ENCODE data around the gene TBC1D10A. TPM values are rescaled to one million over a fixed set of nuclear protein-coding genes. Genes with fewer than 3 reads are reported as not detected.

TBC1D10A gene
- total RNA-seq, 2 donors from 2014 or later = 27.2 to 36.9 TPM

DNA sequence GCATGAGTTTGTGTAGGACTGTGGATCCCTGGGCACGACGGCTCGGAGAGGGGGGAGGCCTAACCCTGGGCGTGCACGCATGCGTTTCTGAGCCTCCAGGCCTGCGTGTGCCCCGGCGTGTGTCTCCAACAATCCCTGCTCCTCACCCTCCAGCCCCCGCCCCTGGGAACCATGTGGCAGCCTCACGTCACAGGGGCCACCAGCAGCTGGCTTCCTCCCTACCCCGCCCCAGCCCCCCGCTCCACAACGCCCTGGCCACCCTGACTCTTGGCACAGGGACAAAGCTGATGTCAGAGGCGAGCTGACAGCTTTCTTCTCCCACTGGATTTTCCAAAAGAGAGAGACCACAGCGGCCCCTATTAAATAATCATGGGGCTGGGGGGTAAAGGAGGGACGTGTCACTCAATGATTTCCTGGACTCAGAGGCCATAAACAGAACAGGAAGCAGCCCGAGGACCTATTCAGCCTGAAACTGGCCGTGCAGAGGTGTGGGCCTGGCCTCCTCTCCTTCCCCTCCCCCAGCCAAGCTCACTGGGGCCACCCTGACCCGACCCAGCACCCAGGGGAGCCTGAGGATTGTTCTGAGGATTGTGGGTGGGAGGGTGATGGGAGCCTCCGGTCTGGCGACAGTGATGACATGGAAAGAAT lies 73.4 kb downstream of the TBC1D10A start:
- no peaks in the 10 kb centered on the region for H3K36me3 Mint-ChIP-seq
- DNase-seq (ENCODE audit: low spot score in 2 of 2) = no peak
- H3K9me3 Mint-ChIP-seq = no peaks in the 10 kb centered on the region
- ATAC-seq = no peak
- H3K27ac Mint-ChIP-seq = no peak overlapping the region

DNA sequence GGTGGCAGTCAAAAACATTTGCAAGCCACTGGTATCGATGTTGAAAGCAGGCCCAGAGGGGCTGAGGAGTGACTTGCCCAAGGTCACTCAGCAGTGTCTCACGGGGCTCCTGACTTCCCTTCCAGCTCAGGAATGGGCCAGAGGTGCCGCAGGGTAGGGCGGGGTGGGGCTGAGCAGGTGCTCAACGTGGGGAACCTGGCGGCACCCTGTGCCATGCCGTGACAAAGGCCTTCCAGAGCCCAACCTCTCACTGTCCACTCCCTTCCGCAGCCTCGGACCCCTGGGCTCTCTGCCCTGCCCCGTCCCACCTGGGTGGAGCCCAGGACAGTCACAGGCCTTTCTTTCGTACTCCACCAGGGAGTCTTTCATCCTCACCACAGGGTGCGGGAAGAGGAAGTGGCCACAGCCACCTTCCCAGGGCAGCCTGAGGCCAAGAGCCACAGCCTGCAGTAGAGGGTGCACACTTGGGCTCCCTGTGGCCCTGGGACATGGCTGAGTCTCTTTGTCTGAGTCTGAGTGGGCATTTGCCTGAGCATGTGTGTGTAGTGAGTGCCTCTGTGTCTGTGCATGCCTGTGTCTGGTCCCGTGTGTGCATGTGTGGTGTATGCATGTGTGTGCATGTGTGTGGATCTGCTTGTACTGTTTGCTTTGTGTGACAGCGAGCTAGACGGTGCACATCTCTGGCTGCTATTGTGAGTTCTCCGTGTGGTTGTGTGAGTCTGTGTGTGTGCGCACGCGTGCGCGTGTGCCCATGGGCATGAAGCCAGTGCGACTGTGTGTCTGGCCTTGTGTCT lies 74.1 kb downstream of the TBC1D10A start:
- DNase-seq (ENCODE audit: low spot score in 2 of 2) = no peak
- no peak overlapping the region for H3K27ac Mint-ChIP-seq
- H3K36me3 Mint-ChIP-seq = no peaks in the 10 kb centered on the region
- no peak for ATAC-seq
- no peaks in the 10 kb centered on the region for H3K9me3 Mint-ChIP-seq

DNA sequence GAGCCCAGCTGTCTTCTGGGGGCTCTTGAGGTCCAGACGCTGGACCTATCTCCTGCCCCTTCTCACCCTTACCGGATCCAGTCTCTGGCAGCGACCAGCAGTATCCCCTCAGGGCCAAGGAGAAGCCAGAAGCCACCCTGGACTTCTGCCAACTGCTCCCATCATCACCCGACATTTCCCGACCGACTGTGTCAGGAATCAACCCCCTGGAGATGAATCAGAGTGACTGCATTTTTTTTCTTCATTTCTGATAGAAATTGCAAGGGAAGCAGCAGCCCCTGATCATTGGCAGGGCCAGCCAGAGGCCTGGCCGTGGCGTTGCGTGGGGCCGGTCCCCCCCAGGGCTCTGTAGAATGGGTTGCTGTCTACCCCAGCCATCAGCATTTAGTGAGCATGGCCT lies 75.0 kb downstream of the TBC1D10A start:
- no peak for ATAC-seq
- DNase-seq (ENCODE audit: low spot score in 2 of 2) = no peak
- H3K36me3 Mint-ChIP-seq = peaks cover 0 to 2% of the 10 kb centered on the region in 2 donors
- no peak overlapping the region for H3K27ac Mint-ChIP-seq
- no peaks in the 10 kb centered on the region for H3K9me3 Mint-ChIP-seq

DNA sequence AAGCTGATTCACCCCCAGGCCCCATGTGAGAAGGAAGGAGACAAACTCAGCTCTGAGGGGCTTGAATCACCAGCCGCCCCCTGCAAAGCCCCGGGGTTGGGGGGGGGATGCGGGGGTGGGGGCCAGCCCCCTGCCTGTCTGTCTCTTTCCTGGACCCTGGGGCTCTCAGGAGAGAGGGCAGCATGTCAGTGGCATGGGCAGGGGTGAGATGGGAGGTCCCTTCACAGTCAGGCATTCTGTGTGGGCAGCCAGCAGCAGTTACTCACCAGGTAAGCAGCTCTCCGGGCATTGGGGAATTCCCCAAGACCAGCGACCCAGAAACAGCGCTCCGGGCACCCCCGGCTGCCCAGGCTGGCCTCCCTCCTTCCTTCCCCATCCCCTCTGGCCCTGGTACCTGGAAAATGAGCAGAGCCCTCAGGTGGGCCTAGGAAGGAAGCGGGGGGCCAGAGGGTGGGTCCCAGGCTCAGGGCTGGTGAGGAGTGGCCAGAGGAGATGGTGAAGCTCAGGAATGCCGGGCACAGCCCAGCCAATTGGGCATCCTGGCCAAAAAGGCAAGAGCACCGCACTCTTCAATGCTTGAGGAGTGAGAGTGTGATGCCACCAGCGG lies 76.0 kb downstream of the TBC1D10A start:
- DNase-seq (ENCODE audit: low spot score in 2 of 2) (peak in 1 of 2 donors; percentile 77), ATAC-seq (peak; percentile 27 to 77)
- H3K9me3 Mint-ChIP-seq = no peaks in the 10 kb centered on the region
- peaks cover 6 to 12% of the 10 kb centered on the region in 2 donors for H3K36me3 Mint-ChIP-seq
- peak overlapping the region in 1 of 2 donors; percentile 50 for H3K27ac Mint-ChIP-seq

DNA sequence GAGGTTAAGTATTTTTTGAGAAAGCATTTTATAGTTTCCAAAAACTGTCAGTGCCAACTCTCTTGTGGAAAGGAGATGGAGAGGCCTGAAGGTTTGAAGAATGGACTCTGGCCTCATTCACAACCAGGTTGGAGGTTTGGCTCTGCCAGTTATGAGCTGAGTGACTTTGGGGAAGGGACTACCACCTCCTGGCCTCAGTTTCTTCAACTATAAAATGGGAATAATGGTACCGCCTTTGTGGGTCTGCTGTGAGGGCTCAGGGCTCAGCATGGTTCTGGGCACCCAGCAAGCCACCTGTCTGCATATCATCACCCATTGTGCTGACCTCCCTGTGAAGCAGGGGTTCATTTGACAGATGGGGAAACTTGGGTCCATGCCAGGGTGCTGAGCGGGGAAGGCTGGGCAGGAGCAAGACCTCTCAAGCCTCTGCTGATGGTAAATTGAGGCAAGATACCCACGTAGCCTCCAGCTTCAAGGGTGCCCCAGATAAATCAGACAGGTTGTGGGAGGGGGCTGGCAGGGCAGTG lies 76.6 kb downstream of the TBC1D10A start:
- Mint-ChIP-seq H3K9me3 (no peaks in the 10 kb centered on the region), H3K36me3 (peaks cover 12 to 19% of the 10 kb centered on the region in 2 donors), H3K27ac (no peak overlapping the region)
- DNase-seq (ENCODE audit: low spot score in 2 of 2) = no peak
- ATAC-seq = no peak

DNA sequence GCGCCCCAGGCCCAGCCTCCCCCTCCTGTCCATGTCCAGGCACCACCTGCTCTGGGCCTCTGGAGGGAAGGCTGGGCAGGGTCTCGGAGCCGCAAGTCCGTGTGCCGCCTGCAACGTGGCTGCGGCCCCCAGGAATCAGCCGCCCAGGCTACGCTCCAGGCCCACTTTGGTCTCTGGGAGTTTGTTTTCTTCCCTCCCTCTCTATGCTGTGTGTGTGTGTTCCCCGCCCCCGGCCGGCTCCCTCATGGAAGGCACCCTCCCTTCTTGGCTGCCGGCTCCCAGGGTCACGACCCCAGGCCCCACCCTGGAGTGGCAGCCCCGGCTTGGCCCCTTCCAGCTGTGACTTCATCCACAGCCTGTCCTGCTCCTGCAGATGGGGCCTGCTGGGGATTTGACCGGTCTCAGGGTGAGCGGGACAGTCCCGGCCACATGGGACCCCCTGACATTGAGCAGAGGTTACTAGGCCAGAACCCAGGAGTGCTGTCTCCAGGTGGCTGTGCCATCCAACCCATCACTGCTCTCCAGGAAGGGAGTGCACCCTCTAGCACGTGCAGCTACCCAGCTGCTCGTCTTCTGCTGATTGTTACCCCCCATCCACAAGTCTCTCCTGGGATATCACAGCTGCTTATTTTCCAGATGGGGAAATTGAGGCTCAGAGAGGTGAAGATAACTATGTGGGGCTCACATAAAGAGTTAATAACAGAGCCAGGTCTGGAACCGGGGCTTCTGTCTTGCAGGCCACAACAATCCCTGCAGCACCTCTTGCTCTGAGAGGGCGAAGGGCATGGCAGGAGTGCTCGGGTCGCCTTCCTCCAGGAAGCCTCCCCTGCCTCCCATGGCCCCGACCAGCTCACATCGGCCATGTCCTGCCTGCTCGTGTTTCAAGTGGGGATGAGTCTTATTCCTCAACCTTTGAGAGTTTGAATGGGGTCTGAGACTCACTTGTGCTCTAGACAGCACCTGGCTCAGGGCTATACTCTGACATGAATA lies 77.4 kb downstream of the TBC1D10A start:
- Mint-ChIP-seq H3K9me3 (no peaks in the 10 kb centered on the region), H3K27ac (no peak overlapping the region), H3K36me3 (peaks cover 20 to 26% of the 10 kb centered on the region in 2 donors)
- DNase-seq (ENCODE audit: low spot score in 2 of 2) = no peak
- no peak for ATAC-seq

DNA sequence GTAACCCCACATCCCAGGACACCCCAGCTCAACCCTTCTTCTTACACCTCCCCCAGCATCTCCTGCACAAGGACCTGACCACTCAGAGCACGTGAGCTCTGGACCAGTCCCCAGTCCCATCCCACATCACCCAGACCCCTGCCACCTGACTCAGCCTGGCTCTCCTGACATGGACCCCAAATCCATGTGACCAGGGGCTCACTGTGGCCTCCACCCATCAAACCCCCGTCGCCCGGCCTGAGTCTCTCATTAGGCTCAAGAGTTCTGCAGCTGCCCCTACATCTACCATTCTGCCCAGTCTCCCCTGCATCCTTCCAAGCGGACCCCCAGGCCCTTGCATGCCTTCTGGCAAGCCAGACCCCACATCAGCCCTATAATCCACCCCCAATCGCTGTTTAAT lies 78.3 kb downstream of the TBC1D10A start:
- H3K9me3 Mint-ChIP-seq = no peaks in the 10 kb centered on the region
- ATAC-seq = no peak

DNA sequence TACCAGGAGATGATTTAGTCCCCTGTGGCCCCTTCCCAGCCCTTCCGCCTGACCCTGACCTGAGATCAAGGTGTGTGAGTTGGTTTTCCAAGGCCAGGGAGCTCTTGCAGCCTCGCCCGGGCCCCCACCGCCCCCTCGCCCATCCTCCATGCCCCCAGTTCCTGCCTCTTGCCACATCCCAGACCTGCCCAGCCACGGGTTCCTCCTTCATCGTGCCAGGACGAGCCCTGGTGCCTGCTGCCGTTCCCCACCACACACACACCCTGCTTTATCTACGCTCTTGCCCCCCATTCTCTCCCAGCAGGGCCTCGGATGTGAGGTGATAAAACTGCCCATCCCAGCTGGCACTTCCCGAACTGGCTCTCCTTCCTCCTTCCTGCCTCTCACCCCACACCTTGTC lies 78.8 kb downstream of the TBC1D10A start:
- Mint-ChIP-seq H3K27ac (peak overlapping the region; percentile 5 to 96), H3K36me3 (peaks cover 28 to 40% of the 10 kb centered on the region in 2 donors), H3K9me3 (no peaks in the 10 kb centered on the region)
- DNase-seq (ENCODE audit: low spot score in 2 of 2) (no peak), ATAC-seq (no peak)

More for the DNA sequence above, 78.3 kb downstream of the TBC1D10A start:
- no peak for DNase-seq (ENCODE audit: low spot score in 2 of 2)
- peaks cover 28 to 35% of the 10 kb centered on the region in 2 donors for H3K36me3 Mint-ChIP-seq
- peak overlapping the region; percentile 5 to 78 for H3K27ac Mint-ChIP-seq

DNA sequence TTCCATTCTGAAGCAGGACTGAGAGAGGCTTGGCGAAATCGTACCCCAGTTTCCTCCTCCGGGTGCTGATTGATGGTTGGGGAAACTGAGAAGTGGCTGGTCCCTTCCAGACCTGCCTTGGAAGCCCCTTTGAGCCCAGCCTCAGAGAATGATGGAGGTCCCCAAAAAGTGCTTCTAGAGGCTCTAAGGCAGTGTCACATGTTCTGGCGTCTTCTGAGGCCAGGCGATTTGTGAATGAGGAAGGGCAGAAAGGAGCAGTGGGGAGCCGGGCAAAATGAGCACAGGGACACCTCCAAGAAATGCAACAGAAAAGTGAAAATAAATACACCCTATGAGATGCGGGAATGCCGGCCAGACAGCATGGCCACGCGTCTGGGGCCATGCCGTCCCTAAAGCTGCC lies 79.2 kb downstream of the TBC1D10A start:
- H3K27ac Mint-ChIP-seq = peak overlapping the region in 1 of 2 donors; percentile 96
- ATAC-seq (no peak), DNase-seq (ENCODE audit: low spot score in 2 of 2) (no peak)
- peaks cover 28 to 44% of the 10 kb centered on the region in 2 donors for H3K36me3 Mint-ChIP-seq
- H3K9me3 Mint-ChIP-seq = no peaks in the 10 kb centered on the region

DNA sequence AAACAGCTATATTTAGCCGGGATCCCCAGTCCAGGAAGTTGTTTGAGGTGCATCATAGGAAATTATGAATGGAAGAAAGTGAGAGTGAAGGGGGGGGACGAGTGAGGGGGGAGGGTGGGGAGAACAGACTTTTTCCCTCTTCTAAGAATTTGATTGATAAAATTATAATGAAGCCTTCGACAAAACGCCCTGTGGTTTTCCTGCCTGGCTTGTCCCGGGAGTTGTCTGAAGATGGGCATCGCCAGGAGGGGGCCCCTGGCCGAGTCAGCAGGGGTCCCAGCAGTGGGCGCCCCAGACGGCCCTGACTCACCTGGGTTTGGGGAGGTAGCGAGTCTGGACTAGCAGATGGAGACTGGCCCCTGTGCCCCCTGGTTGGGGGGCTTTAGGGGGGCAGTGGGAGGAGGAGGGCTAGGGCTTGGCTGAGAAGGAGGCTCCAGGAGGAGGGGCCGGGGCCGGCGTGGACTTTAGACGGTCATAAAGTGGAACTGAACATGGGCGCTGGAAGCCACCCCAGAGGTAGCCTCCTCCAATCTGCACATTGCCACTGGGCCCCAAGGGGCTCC lies 79.8 kb downstream of the TBC1D10A start:
- DNase-seq (ENCODE audit: low spot score in 2 of 2) = peak in 1 of 2 donors; percentile 69
- Mint-ChIP-seq H3K36me3 (peaks cover 28 to 45% of the 10 kb centered on the region in 2 donors), H3K9me3 (no peaks in the 10 kb centered on the region), H3K27ac (peak overlapping the region; percentile 96 to 97)
- peak; percentile 23 to 49 for ATAC-seq

DNA sequence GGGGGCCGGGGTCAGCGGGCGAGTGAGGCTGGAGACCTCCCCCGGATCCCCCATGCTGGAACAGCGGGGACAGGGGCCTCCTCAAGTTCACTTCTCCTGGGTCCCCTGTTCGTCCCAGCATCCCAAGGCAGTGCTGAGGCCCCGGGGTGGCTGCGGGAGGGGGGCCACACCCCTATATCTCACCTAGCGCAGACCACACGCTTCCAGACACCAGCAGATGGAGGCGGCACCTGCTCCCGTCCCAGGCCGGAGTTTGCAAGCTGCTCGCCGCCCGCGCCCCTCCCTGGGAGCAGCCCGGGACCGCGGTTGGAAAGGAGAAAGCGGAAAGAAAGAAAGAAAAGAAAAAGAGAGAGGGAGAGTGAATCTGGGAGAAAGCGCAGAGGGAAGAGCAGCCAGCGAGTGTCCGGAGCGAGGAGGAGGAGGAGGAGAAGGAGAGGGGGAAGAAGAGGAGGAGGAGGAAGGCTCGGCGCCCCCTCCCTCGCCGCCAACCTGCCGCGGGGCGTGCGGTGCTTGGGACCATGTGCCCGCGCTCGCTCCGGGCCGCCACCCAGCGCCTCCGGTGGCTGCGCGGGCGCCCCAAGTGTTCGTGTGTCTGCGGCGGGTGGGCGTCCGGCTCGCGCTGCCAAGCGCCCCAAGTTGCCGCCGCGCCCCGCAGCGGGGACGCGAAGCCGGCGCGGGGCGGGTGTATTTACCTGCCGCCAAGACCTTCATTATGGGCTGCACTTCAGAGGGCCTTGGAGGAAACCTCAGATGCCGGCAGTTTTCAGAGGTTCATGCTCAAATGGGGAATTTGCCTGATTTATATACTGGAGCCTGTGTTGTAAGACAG lies 80.5 kb downstream of the TBC1D10A start, which contains the start of gene LIF:
Gene LIF, minus strand, starts transcription at position 775 of the 829 bp plus-strand sequence. Its CDS starts 64 bp downstream, at position 711.
- DNase-seq (ENCODE audit: low spot score in 2 of 2) = peak; percentile 65 to 76
- Mint-ChIP-seq H3K9me3 (no peaks in the 10 kb centered on the region), H3K36me3 (peaks cover 28 to 49% of the 10 kb centered on the region in 2 donors), H3K27ac (peak within 1 kb of the TSS; percentile 97 to 98)
- peak; percentile 59 for ATAC-seq

DNA sequence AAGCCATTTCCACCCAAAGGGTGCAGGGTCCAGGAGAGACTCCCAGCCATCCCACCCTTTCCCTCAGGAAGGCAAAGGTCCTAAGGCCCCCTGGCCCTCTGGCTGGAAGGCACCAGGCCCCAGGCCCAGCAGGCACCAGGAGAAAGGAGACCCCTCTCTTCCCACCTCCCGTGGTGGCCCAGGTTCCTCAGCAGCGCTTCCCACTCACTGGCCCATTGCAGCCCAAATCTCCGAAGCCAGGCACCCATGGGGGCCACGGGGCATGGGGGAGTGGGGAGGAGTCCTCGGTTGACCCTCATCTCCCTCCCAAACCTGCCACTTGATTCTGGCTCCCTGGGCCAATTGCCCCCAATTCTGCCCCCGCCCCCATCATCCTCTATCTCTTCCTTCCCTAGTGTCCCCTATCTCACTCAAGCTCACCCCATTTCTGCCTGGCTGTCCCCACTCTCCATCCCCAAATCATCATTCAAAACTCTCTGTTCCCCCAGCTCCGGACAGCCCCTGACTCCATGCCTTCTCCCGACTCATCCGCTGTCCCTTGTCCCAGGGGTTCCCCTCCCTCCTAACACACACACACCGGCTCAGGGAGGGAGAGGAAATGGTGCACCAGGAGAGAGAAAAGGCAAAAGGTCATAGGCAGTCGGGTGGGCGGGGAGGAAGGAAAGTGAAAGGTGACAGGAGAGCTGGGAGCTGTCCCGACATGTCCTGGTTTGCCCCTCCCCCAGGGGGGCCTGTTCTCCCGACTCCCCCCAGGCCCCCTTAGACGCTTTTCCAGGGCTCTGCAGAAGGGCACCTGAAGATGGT lies 81.4 kb downstream of the TBC1D10A start:
- H3K36me3 Mint-ChIP-seq = peaks cover 28 to 57% of the 10 kb centered on the region in 2 donors
- peak in 1 of 2 donors; percentile 56 for ATAC-seq
- DNase-seq (ENCODE audit: low spot score in 2 of 2) = peak in 1 of 2 donors; percentile 78

DNA sequence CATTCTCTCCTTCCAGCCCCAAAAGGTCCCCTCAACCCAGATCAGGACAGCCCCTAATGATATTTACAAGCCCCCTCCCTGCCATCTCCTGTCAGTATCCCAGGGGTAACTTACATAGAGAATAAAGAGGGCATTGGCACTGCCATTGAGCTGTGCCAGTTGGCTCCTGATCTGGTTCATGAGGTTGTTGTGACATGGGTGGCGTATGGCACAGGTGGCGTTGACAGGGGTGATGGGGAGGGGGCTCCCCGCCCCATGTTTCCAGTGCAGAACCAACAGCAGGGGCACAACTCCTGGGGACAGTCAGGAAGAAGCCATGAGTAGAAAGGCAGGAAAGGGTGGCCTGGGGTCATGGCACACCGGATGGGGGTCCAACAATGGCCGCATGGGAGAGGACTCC lies 82.1 kb downstream of the TBC1D10A start:
- Mint-ChIP-seq H3K9me3 (no peaks in the 10 kb centered on the region), H3K36me3 (peaks cover 28 to 58% of the 10 kb centered on the region in 2 donors), H3K27ac (peak overlapping the region; percentile 97 to 98)
- no peak for DNase-seq (ENCODE audit: low spot score in 2 of 2)
- ATAC-seq = no peak

More for the DNA sequence above, 81.4 kb downstream of the TBC1D10A start:
- H3K27ac Mint-ChIP-seq = peak overlapping the region; percentile 97 to 98
- H3K9me3 Mint-ChIP-seq = no peaks in the 10 kb centered on the region

DNA sequence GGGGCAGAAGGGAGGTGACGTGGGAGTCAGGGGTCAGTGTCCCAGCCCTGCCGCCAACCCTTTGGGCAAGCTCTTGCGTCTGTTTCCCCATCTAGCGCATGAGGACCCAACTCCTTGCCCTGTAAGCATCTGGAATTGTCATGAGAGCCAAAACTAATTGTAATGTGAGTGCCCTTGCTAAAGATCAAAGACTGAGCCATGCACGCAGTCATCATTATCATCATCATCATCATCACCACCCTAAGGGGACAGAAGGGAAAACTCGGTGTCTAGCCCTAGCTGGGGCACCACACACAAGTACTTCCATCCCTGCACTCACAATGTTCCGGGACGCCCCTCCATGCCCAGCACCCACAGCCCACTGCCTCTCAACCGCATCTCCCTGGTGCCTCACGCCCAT lies 82.7 kb downstream of the TBC1D10A start:
- ATAC-seq = no peak
- Mint-ChIP-seq H3K9me3 (no peaks in the 10 kb centered on the region), H3K36me3 (peaks cover 28 to 58% of the 10 kb centered on the region in 2 donors), H3K27ac (peak overlapping the region; percentile 97 to 98)
- DNase-seq (ENCODE audit: low spot score in 2 of 2) = no peak

Data from activated naive CD4-positive, alpha-beta T cell treated with anti-CD3 and anti-CD28 coated beads, Interleukin-2, amount 50 U/mL, for 72 hours (primary cell).